WTC11 (cell line): ENCODE measurements around the gene IMPDH2. TPM values are rescaled to one million over a fixed set of nuclear protein-coding genes. Genes with fewer than 3 reads are reported as not detected.

Source experiments
- ATAC-seq: fragments of 200-7000 bp; cut with Tn5 transposase; 2 replicates; pipeline ENCODE4 v1.10.0; 2021; ENCODE audit warnings: mild to moderate bottlenecking, moderate library complexity
- CTCF ChIA-PET: fragments of 300-600 bp; sonication (Branson Sonifier 250); formaldehyde crosslinking; loops from one replicate; lab custom pipeline; 2021; ENCODE audit warnings: antibody characterized with exemption; lab: Charles Lee
- POLR2A ChIA-PET: fragments of 350-600 bp; sonication (Branson Sonifier 250); formaldehyde crosslinking; loops from one replicate; lab custom pipeline; 2021; ENCODE audit warnings: antibody characterized with exemption; lab: Charles Lee
- DNase-seq: peaks from one replicate; pipeline ENCODE4 v3.0.0; 2021; ENCODE audit warnings: low spot score
- H3K27ac Mint-ChIP-seq: 2 replicates; pipeline ENCODE4 v1.8.0; 2021; ENCODE audit warnings: mixed read lengths
- H3K27me3 Mint-ChIP-seq: 2 replicates; pipeline ENCODE4 v1.8.0; 2021; ENCODE audit warnings: low read depth, mild to moderate bottlenecking, moderate library complexity, mixed read lengths
- H3K36me3 Mint-ChIP-seq: 2 replicates; pipeline ENCODE4 v1.8.0; 2021; ENCODE audit warnings: mixed read lengths
- H3K4me1 Mint-ChIP-seq: 2 replicates; pipeline ENCODE4 v1.8.0; 2022; ENCODE audit warnings: mixed read lengths
- H3K4me3 Mint-ChIP-seq: 2 replicates; pipeline ENCODE4 v1.8.0; 2021; ENCODE audit warnings: mild to moderate bottlenecking, moderate library complexity, mixed read lengths
- H3K9me3 Mint-ChIP-seq: 2 replicates; pipeline ENCODE4 v1.8.0; 2021; ENCODE audit warnings: mixed read lengths
- AFF4 ChIP-seq: sonication (generic); formaldehyde crosslinking; IDR thresholded peaks from 2 replicates; pipeline ENCODE4 v1.8.1; 2023; ENCODE audit warnings: mild to moderate bottlenecking, missing genetic modification reagents, borderline replicate concordance
- CBFB ChIP-seq: sonication (generic); formaldehyde crosslinking; IDR thresholded peaks from 2 replicates; pipeline ENCODE4 v1.8.1; 2022; ENCODE audit warnings: mild to moderate bottlenecking, low read depth, missing genetic modification reagents
- CREB1 ChIP-seq: sonication (generic); formaldehyde crosslinking; IDR thresholded peaks from 2 replicates; pipeline ENCODE4 v1.8.0; 2023; ENCODE audit warnings: mild to moderate bottlenecking, missing genetic modification reagents
- CREM ChIP-seq: sonication (generic); formaldehyde crosslinking; IDR thresholded peaks from 2 replicates; pipeline ENCODE4 v1.8.1; 2022; ENCODE audit warnings: mild to moderate bottlenecking, missing genetic modification reagents, moderate library complexity
- ELF4 ChIP-seq: sonication (generic); formaldehyde crosslinking; IDR thresholded peaks from 2 replicates; pipeline ENCODE4 v1.8.1; 2022; ENCODE audit warnings: low read depth, mild to moderate bottlenecking, moderate library complexity, missing genetic modification reagents
- ETV6 ChIP-seq: sonication (generic); formaldehyde crosslinking; IDR thresholded peaks from 2 replicates; pipeline ENCODE4 v1.8.1; 2022; ENCODE audit warnings: mild to moderate bottlenecking, missing genetic modification reagents
- FOXP1 ChIP-seq: sonication (generic); formaldehyde crosslinking; IDR thresholded peaks from 2 replicates; pipeline ENCODE4 v1.8.0; 2022; ENCODE audit warnings: missing genetic modification reagents, mild to moderate bottlenecking, moderate library complexity, borderline replicate concordance
- IRF2 ChIP-seq: sonication (generic); formaldehyde crosslinking; IDR thresholded peaks from 2 replicates; pipeline ENCODE4 v1.8.0; 2022; ENCODE audit warnings: low read depth, missing genetic modification reagents, borderline replicate concordance
- NFE2L1 ChIP-seq: sonication (generic); formaldehyde crosslinking; IDR thresholded peaks from 2 replicates; pipeline ENCODE4 v1.8.1; 2023; ENCODE audit warnings: missing genetic modification reagents
- OVOL2 ChIP-seq: fragments of 250-450 bp; sonication (Bioruptor Pico); IDR thresholded peaks from 2 replicates; pipeline ENCODE4 v1.9.0; 2021; ENCODE audit warnings: mild to moderate bottlenecking, borderline replicate concordance
- RELA ChIP-seq: sonication (generic); formaldehyde crosslinking; IDR thresholded peaks from 2 replicates; pipeline ENCODE4 v1.8.1; 2022; ENCODE audit warnings: missing genetic modification reagents, mild to moderate bottlenecking, borderline replicate concordance
- RORB ChIP-seq: fragments of 250-450 bp; sonication (Bioruptor Pico); IDR thresholded peaks from 2 replicates; pipeline ENCODE4 v1.9.0; 2021; ENCODE audit warnings: mild to moderate bottlenecking
- TCF7 ChIP-seq: sonication (generic); formaldehyde crosslinking; IDR thresholded peaks from 2 replicates; pipeline ENCODE4 v1.8.0; 2022; ENCODE audit warnings: mild to moderate bottlenecking, low read depth, missing genetic modification reagents, moderate library complexity
- ZBTB21 ChIP-seq: sonication (generic); formaldehyde crosslinking; IDR thresholded peaks from 2 replicates; pipeline ENCODE4 v1.8.1; 2023; ENCODE audit warnings: mild to moderate bottlenecking, missing genetic modification reagents, borderline replicate concordance
- ZNF232 ChIP-seq: sonication (generic); formaldehyde crosslinking; IDR thresholded peaks from 2 replicates; pipeline ENCODE4 v1.8.0; 2022; ENCODE audit warnings: mild to moderate bottlenecking, missing genetic modification reagents
- ZNF396 ChIP-seq: fragments of 250-450 bp; sonication (Bioruptor Pico); IDR thresholded peaks from 2 replicates; pipeline ENCODE4 v1.8.0; 2021; ENCODE audit warnings: mild to moderate bottlenecking, moderate library complexity, borderline replicate concordance
- ZNF416 ChIP-seq: fragments of 250-450 bp; sonication (Bioruptor Pico); IDR thresholded peaks from 2 replicates; pipeline ENCODE4 v1.9.0; 2021; ENCODE audit warnings: mild to moderate bottlenecking, inconsistent platforms
- total RNA-seq: library from RNA; stranded (reverse); gene quantifications from 3 replicates; pipeline ENCODE4 v1.2.3, GENCODE V29; 2021
- TF ChIP-seq, protein P1 (sequence below): fragments of 250-450 bp; sonication (Bioruptor Pico); IDR thresholded peaks from 2 replicates; pipeline ENCODE4 v1.9.0; 2021; ENCODE audit warnings: mild to moderate bottlenecking, borderline replicate concordance
- TF ChIP-seq, protein P2 (sequence below): fragments of 250-450 bp; sonication (Bioruptor Pico); conservative IDR thresholded peaks from 2 replicates; pipeline ENCODE4 v1.9.0; 2021; ENCODE audit warnings: mild to moderate bottlenecking
- TF ChIP-seq, protein P3 (sequence below): sonication (generic); formaldehyde crosslinking; IDR thresholded peaks from 2 replicates; pipeline ENCODE4 v1.8.1; 2023; ENCODE audit warnings: mild to moderate bottlenecking, missing genetic modification reagents, moderate library complexity
- TF ChIP-seq, protein P4 (sequence below): sonication (generic); formaldehyde crosslinking; conservative IDR thresholded peaks from 2 replicates; pipeline ENCODE4 v1.8.1; 2022; ENCODE audit warnings: mild to moderate bottlenecking, missing genetic modification reagents
- TF ChIP-seq, protein P5 (sequence below): sonication (generic); formaldehyde crosslinking; IDR thresholded peaks from 2 replicates; pipeline ENCODE4 v1.8.1; 2023; ENCODE audit warnings: mild to moderate bottlenecking, missing genetic modification reagents

Gene IMPDH2
- total RNA-seq, 1 experiment from 2014 or later: 452 TPM

- Mint-ChIP-seq H3K4me1 (peaks cover 29% of the 10 kb centered on the region), H3K27me3 (no peaks in the 10 kb centered on the region), H3K27ac (peak within 1 kb of the TSS; percentile 98), H3K36me3 (peaks cover 47% of the 10 kb centered on the region), H3K9me3 (no peaks in the 10 kb centered on the region), H3K4me3 (peak within 1 kb of the TSS; percentile 92)
- ChIA-PET POLR2A (interaction anchor here (0.6 to 4.3 kb wide), 13 partner anchors 9 to 518 kb away, joined by 3 to 81 read pairs (median 5); partner anchors contain the start of genes CELSR3, IP6K2, P4HTM and QARS1), CTCF (interaction anchor here (0.6 to 8.2 kb wide), 28 partner anchors 9 to 586 kb away, joined by 3 to 124 read pairs (median 4); partner anchors contain the start of genes IP6K2, KLHDC8B, NCKIPSD and NICN1)
- ATAC-seq (peak; percentile 71), DNase-seq (peak; percentile 97)
- TF ChIP-seq, protein P1, sequence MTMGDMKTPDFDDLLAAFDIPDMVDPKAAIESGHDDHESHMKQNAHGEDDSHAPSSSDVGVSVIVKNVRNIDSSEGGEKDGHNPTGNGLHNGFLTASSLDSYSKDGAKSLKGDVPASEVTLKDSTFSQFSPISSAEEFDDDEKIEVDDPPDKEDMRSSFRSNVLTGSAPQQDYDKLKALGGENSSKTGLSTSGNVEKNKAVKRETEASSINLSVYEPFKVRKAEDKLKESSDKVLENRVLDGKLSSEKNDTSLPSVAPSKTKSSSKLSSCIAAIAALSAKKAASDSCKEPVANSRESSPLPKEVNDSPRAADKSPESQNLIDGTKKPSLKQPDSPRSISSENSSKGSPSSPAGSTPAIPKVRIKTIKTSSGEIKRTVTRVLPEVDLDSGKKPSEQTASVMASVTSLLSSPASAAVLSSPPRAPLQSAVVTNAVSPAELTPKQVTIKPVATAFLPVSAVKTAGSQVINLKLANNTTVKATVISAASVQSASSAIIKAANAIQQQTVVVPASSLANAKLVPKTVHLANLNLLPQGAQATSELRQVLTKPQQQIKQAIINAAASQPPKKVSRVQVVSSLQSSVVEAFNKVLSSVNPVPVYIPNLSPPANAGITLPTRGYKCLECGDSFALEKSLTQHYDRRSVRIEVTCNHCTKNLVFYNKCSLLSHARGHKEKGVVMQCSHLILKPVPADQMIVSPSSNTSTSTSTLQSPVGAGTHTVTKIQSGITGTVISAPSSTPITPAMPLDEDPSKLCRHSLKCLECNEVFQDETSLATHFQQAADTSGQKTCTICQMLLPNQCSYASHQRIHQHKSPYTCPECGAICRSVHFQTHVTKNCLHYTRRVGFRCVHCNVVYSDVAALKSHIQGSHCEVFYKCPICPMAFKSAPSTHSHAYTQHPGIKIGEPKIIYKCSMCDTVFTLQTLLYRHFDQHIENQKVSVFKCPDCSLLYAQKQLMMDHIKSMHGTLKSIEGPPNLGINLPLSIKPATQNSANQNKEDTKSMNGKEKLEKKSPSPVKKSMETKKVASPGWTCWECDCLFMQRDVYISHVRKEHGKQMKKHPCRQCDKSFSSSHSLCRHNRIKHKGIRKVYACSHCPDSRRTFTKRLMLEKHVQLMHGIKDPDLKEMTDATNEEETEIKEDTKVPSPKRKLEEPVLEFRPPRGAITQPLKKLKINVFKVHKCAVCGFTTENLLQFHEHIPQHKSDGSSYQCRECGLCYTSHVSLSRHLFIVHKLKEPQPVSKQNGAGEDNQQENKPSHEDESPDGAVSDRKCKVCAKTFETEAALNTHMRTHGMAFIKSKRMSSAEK: no peak
- TF ChIP-seq ZNF232 (peak; percentile 39; the same call in 1 of the 2 replicates), NFE2L1 (CRISPR knock-in tag) (0 out of 2 replicates have a peak, but pooled peaks have one; percentile 72), ELF4 (0 out of 2 replicates have a peak, but pooled peaks have one; percentile 11), RELA (no peak), ZBTB21 (CRISPR knock-in tag) (no peak; the same call in 1 of the 2 replicates), AFF4 (CRISPR knock-in tag) (0 out of 2 replicates have a peak, but pooled peaks have one; percentile 65), IRF2 (CRISPR knock-in tag) (no peak), RORB (CRISPR knock-in tag) (no peak), ZNF396 (CRISPR knock-in tag) (no peak), FOXP1 (CRISPR knock-in tag) (peak; percentile 79), CREM (CRISPR knock-in tag) (peak; percentile 84; the same call in 1 of the 2 replicates), ETV6 (CRISPR knock-in tag) (peak; percentile 89), CREB1 (CRISPR knock-in tag) (peak; percentile 84; the same call in 1 of the 2 replicates), CBFB (CRISPR knock-in tag) (no peak), TCF7 (CRISPR knock-in tag) (peak; percentile 85; the same call in 1 of the 2 replicates), OVOL2 (CRISPR knock-in tag) (no peak), ZNF416 (no peak)
- TF ChIP-seq, protein P2, sequence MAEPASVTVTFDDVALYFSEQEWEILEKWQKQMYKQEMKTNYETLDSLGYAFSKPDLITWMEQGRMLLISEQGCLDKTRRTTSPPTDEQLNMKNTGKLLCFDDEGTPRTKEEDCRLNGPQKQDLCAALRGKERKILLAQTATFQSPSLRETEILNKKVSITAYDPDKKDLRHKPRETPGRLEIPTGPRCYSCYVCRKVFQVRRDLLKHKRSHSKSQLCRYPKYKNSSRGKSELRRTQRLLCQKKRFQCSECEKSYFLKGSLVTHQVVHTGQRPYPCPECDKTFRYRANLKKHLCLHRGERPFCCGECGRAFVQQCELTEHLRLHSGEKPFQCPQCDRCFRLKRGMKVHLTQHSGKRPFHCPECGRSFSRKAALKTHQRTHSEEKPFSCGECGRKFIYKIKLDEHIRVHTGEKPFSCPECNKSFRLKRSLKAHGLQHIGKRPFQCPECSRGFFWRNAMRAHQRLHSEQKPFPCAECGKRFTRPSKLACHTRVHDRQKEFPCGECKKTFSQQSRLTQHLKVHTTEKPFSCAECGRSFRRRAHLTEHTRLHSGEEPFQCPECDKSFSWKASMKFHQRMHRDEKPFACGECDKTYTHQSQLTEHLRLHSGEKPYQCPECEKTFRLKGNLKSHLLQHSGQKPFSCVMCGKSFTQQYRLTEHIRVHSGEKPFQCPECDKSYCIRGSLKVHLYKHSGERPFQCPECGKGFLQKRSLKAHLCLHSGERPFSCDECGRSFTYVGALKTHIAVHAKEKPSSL (CRISPR knock-in tag): no peak
- TF ChIP-seq, protein P3, sequence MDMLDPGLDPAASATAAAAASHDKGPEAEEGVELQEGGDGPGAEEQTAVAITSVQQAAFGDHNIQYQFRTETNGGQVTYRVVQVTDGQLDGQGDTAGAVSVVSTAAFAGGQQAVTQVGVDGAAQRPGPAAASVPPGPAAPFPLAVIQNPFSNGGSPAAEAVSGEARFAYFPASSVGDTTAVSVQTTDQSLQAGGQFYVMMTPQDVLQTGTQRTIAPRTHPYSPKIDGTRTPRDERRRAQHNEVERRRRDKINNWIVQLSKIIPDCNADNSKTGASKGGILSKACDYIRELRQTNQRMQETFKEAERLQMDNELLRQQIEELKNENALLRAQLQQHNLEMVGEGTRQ (CRISPR knock-in tag): peak; percentile 31; the same call in 1 of the 2 replicates
- TF ChIP-seq, protein P4, sequence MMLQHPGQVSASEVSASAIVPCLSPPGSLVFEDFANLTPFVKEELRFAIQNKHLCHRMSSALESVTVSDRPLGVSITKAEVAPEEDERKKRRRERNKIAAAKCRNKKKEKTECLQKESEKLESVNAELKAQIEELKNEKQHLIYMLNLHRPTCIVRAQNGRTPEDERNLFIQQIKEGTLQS (CRISPR knock-in tag): no peak
- TF ChIP-seq, protein P5, sequence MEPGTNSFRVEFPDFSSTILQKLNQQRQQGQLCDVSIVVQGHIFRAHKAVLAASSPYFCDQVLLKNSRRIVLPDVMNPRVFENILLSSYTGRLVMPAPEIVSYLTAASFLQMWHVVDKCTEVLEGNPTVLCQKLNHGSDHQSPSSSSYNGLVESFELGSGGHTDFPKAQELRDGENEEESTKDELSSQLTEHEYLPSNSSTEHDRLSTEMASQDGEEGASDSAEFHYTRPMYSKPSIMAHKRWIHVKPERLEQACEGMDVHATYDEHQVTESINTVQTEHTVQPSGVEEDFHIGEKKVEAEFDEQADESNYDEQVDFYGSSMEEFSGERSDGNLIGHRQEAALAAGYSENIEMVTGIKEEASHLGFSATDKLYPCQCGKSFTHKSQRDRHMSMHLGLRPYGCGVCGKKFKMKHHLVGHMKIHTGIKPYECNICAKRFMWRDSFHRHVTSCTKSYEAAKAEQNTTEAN (CRISPR knock-in tag): peak; percentile 44; the same call in 1 of the 2 replicates
These were observed 7.1 kb downstream of the IMPDH2 start, which contains the start of gene NDUFAF3 for GRCh38 chr3:49021813-49022687. Gene NDUFAF3 (plus strand): TSS chr3:49022121. CDS start chr3:49022145, 24 bp downstream.
